ENCODE data around the gene SPOCK1. TPM values are rescaled to one million over a fixed set of nuclear protein-coding genes. Genes with fewer than 3 reads are reported as not detected.

The SPOCK1 gene
- total and polyA plus RNA-seq, 2 of the 13 experiments (the other 11 are each of a cell fraction or from before 2014, with no cell fraction given): 0.18 to 0.29 TPM

GRCh38 chr5:137291031-137291430, 208.1 kb downstream of the SPOCK1 start:
- H3K27ac ChIP-seq (ENCODE audit: extremely low read length, insufficient read depth, low read length): no peak overlapping the region
- ATAC-seq (no peak), DNase-seq (ENCODE audit: low spot score) (no peak), FAIRE-seq (no peak)
- BruUV-seq (replicated peaks): no TSS peak
- H3K4me1 ChIP-seq (ENCODE audit: insufficient read depth, low read length): no peaks in the 10 kb centered on the region
- no peak for TF ChIP-seq SNAPC4 (CRISPR knock-in tag; IDR thresholded peaks at IDR 0.05)
- no peak for TF ChIP-seq ZSCAN29 (CRISPR knock-in tag; conservative IDR thresholded peaks at IDR 0.05)
- TF ChIP-seq ZNF276 (CRISPR knock-in tag; IDR thresholded peaks at IDR 0.05; ENCODE audit: low read depth): no peak
- TF ChIP-seq SATB2 (CRISPR knock-in tag; IDR thresholded peaks at IDR 0.05): no peak
- TF ChIP-seq ZFP36L2 (CRISPR knock-in tag; IDR thresholded peaks at IDR 0.05): no peak
- TF ChIP-seq ATF4 (CRISPR knock-in tag; IDR thresholded peaks at IDR 0.05): no peak
- H3K4me3 ChIP-seq (replicated peaks in 1 of 3; ENCODE audit: insufficient read depth in 1 of 3, low read depth in 2 of 3, low read length in 3 of 3): no peak overlapping the region
- intact Hi-C loops (cut with micrococcal nuclease; ENCODE audit: unreplicated experiment): no loop called here
- in situ Hi-C loops (cut with HindIII; ENCODE audit: extremely low pct_ligation_motif_present, low pct_unique_long_range_greater_than_20kb): no loop called here
- ChIA-PET POLR2A (no interaction called here), CTCF (ENCODE audit: low intra/inter-chr PET ratio, low total read pairs) (no interaction called here)
- no peaks in the 10 kb centered on the region for H3K9me3 ChIP-seq (ENCODE audit: low read length)
- H4K20me1 ChIP-seq (ENCODE audit: insufficient read depth, low read length): no peaks in the 10 kb centered on the region
- no peaks in the 10 kb centered on the region for H3K36me3 ChIP-seq (replicated peaks in 1 of 2; ENCODE audit: control insufficient read depth in 1 of 2, insufficient read depth in 2 of 2, low read length in 2 of 2)
- no peaks in the 10 kb centered on the region for H3K27me3 ChIP-seq (ENCODE audit: control insufficient read depth in 1 of 2, insufficient read depth in 2 of 2, low read length in 2 of 2)
- H3K79me2 ChIP-seq (ENCODE audit: insufficient read depth, low read length): no peaks in the 10 kb centered on the region
- no peak overlapping the region for H3K9ac ChIP-seq (ENCODE audit: insufficient read depth, low read depth, low read length)
- no peak overlapping the region for H2AFZ ChIP-seq (ENCODE audit: low read length)
- 0% methylated on average over 1 of the region's 1 CpG for WGBS (ENCODE audit: low lambda C conversion rate)
- H3K4me2 ChIP-seq (ENCODE audit: low read depth, low read length): no peak overlapping the region
